GM23338 (cell line): ENCODE measurements around the gene GP1BB. TPM values are rescaled to one million over a fixed set of nuclear protein-coding genes. Genes with fewer than 3 reads are reported as not detected.

ENCODE experiments used
- ATAC-seq: fragments of 200-7000 bp; cut with Tn5 transposase; 3 replicates; pipeline ENCODE4 v1.9.1; 2020
- DNase-seq: peaks from one replicate; pipeline ENCODE4 v3.0.0-alpha.2; 2015; ENCODE audit warnings: low spot score
- H2AFZ ChIP-seq: fragments of 200-600 bp; sonication (generic); 2 replicates; pipeline ENCODE4 v1.8.0; 2016; ENCODE audit warnings: antibody characterized with exemption, mild to moderate bottlenecking, moderate library complexity
- H3F3A ChIP-seq: fragments of 200-600 bp; sonication (generic); replicated peaks from 2 replicates; pipeline ENCODE4 v1.8.0; 2017; ENCODE audit warnings: antibody characterized with exemption, mixed run types, low read depth
- H3K27ac ChIP-seq: fragments of 200-600 bp; sonication (generic); 2 replicates; pipeline ENCODE4 v1.6.1; 2016; ENCODE audit warnings: low read depth
- H3K27me3 ChIP-seq: fragments of 200-600 bp; sonication (generic); 2 replicates; pipeline ENCODE4 v1.8.0; 2016; ENCODE audit warnings: mild to moderate bottlenecking, mixed run types, moderate library complexity; ENCODE audit not compliant: insufficient read depth
- H3K36me3 ChIP-seq: fragments of 200-600 bp; sonication (generic); 2 replicates; pipeline ENCODE4 v1.8.0; 2016; ENCODE audit warnings: mild to moderate bottlenecking; ENCODE audit not compliant: insufficient read depth
- H3K4me1 ChIP-seq: fragments of 200-600 bp; sonication (generic); 2 replicates; pipeline ENCODE4 v1.8.0; 2016; ENCODE audit warnings: mild to moderate bottlenecking, moderate library complexity; ENCODE audit not compliant: insufficient read depth
- H3K4me2 ChIP-seq: fragments of 200-600 bp; sonication (generic); 2 replicates; pipeline ENCODE4 v1.7.1; 2017; ENCODE audit warnings: mixed run types
- H3K4me3 ChIP-seq: fragments of 200-600 bp; sonication (generic); 2 replicates; pipeline ENCODE4 v1.6.1; 2016; ENCODE audit warnings: mixed run types
- H3K79me2 ChIP-seq: fragments of 200-600 bp; sonication (generic); replicated peaks from 2 replicates; pipeline ENCODE4 v1.8.0; 2017; ENCODE audit warnings: mild to moderate bottlenecking; ENCODE audit not compliant: insufficient read depth
- H3K9me2 ChIP-seq: fragments of 200-600 bp; sonication (generic); 2 replicates; pipeline ENCODE4 v1.8.0; 2017; ENCODE audit not compliant: insufficient read depth
- H4K20me1 ChIP-seq: fragments of 200-600 bp; sonication (generic); replicated peaks from 2 replicates; pipeline ENCODE4 v1.8.0; 2017; ENCODE audit warnings: mild to moderate bottlenecking; ENCODE audit not compliant: insufficient read depth
- H3K27ac Mint-ChIP-seq: 2 replicates; pipeline ENCODE4 v1.8.0; 2020; ENCODE audit warnings: inconsistent platforms, mild to moderate bottlenecking, moderate library complexity, mixed read lengths
- H3K27me3 Mint-ChIP-seq: 3 replicates; pipeline ENCODE4 v1.8.0; 2022; ENCODE audit warnings: low read depth, mild to moderate bottlenecking, moderate library complexity, mixed read lengths, inconsistent platforms; ENCODE audit not compliant: insufficient read depth, poor library complexity
- H3K36me3 Mint-ChIP-seq: 3 replicates; pipeline ENCODE4 v1.8.0; 2021; ENCODE audit warnings: low read depth, mild to moderate bottlenecking, inconsistent platforms, moderate library complexity, mixed read lengths
- H3K4me1 Mint-ChIP-seq: 3 replicates; pipeline ENCODE4 v1.8.0; 2020; ENCODE audit warnings: mild to moderate bottlenecking, inconsistent platforms, mixed read lengths
- H3K4me3 Mint-ChIP-seq: 3 replicates; pipeline ENCODE4 v1.8.0; 2021; ENCODE audit warnings: moderate library complexity, mild to moderate bottlenecking, inconsistent platforms, mixed read lengths
- H3K9me3 Mint-ChIP-seq: 3 replicates; pipeline ENCODE4 v1.8.0; 2020; ENCODE audit warnings: moderate library complexity, mild to moderate bottlenecking, inconsistent platforms, mixed read lengths
- CREB1 ChIP-seq: fragments of 250-450 bp; sonication (Bioruptor Pico); IDR thresholded peaks from 2 replicates; pipeline ENCODE4 v1.5.0; 2020; ENCODE audit warnings: low read depth, mild to moderate bottlenecking, moderate library complexity
- EZH2 ChIP-seq: fragments of 200-600 bp; sonication (generic); IDR thresholded peaks from one replicate; pipeline ENCODE4 v1.8.0; 2017; ENCODE audit warnings: antibody characterized with exemption, mild to moderate bottlenecking, low read depth; ENCODE audit not compliant: unreplicated experiment
- JUNB ChIP-seq: IDR thresholded peaks from one replicate; pipeline ENCODE4 v1.6.1; 2016; ENCODE audit warnings: antibody characterized with exemption; ENCODE audit not compliant: unreplicated experiment
- NANOG ChIP-seq: IDR thresholded peaks from 2 replicates; pipeline ENCODE4 v1.6.1; 2016; ENCODE audit warnings: antibody characterized with exemption, borderline replicate concordance
- REST ChIP-seq: IDR thresholded peaks from one replicate; pipeline ENCODE4 v1.6.1; 2018; ENCODE audit warnings: antibody characterized with exemption; ENCODE audit not compliant: unreplicated experiment
- STAT1 ChIP-seq: IDR thresholded peaks from one replicate; pipeline ENCODE4 v1.6.1; 2016; ENCODE audit warnings: antibody characterized with exemption; ENCODE audit not compliant: unreplicated experiment
- ZNF114 ChIP-seq: fragments of 250-450 bp; sonication (Bioruptor Pico); IDR thresholded peaks from 2 replicates; pipeline ENCODE4 v1.5.0; 2020; ENCODE audit warnings: mild to moderate bottlenecking, moderate library complexity
- ZNF331 ChIP-seq: fragments of 250-450 bp; sonication (Bioruptor Pico); IDR thresholded peaks from 2 replicates; pipeline ENCODE4 v1.5.0; 2020; ENCODE audit warnings: low read depth, mild to moderate bottlenecking, moderate library complexity
- polyA plus RNA-seq: library from polyadenylated mRNA; unstranded; fragments of >200 nt; fragmentation: Nextera tagmentation; extraction: Ambion mirVana; gene quantifications from 2 replicates; pipeline ENCODE4 v1.2.1, GENCODE V29; 2016
- total RNA-seq: library from RNA; depleted of rRNA; stranded (reverse); fragments of >200 nt; shearing (Covaris generic); gene quantifications from 2 replicates; pipeline ENCODE4 v1.2.3, GENCODE V29; 2014
- TF ChIP-seq, protein P1 (sequence below): fragments of 250-450 bp; sonication (Bioruptor Pico); IDR thresholded peaks from 2 replicates; pipeline ENCODE4 v1.5.0; 2020; ENCODE audit warnings: mild to moderate bottlenecking, moderate library complexity
- TF ChIP-seq, protein P2 (sequence below), 2 experiments: fragments of 200-600 bp in 1 of 2; sonication (generic) in 1 of 2; conservative IDR thresholded peaks; 2 replicates each; pipeline versions ENCODE4 v1.5.1 to v1.6.1; 2016 to 2017; ENCODE audit warnings: antibody characterized with exemption in 2 of 2, low read depth in 2 of 2, mild to moderate bottlenecking in 2 of 2, moderate library complexity in 1 of 2

The GP1BB gene
- total and polyA plus RNA-seq, 2 experiments from 2014 or later: 0.53 to 1.3 TPM

- H3K4me3 Mint-ChIP-seq: no peak overlapping the region
- Histone ChIP-seq H3K4me2 (no peak overlapping the region), H3K4me1 (peaks cover 22% of the 10 kb centered on the region), H3K4me3 (no peak overlapping the region), H4K20me1 (no peaks in the 10 kb centered on the region), H3K36me3 (no peaks in the 10 kb centered on the region), H3K27ac (no peak overlapping the region), H3K27me3 (peaks cover 9% of the 10 kb centered on the region), H3K9me2 (no peaks in the 10 kb centered on the region), H3K79me2 (no peaks in the 10 kb centered on the region), H2AFZ (no peak overlapping the region), H3F3A (0 out of 2 replicates have a peak, but pooled peaks cover 3% of the 10 kb centered on the region)
- H3K36me3 Mint-ChIP-seq: no peaks in the 10 kb centered on the region
- ATAC-seq: no peak
- no peaks in the 10 kb centered on the region for H3K9me3 Mint-ChIP-seq
- TF ChIP-seq NANOG (no peak), CREB1 (CRISPR knock-in tag) (no peak), ZNF114 (CRISPR knock-in tag) (no peak), STAT1 (no peak), REST (no peak), JUNB (no peak), ZNF331 (CRISPR knock-in tag) (no peak), EZH2 (no peak)
- TF ChIP-seq, protein P1, sequence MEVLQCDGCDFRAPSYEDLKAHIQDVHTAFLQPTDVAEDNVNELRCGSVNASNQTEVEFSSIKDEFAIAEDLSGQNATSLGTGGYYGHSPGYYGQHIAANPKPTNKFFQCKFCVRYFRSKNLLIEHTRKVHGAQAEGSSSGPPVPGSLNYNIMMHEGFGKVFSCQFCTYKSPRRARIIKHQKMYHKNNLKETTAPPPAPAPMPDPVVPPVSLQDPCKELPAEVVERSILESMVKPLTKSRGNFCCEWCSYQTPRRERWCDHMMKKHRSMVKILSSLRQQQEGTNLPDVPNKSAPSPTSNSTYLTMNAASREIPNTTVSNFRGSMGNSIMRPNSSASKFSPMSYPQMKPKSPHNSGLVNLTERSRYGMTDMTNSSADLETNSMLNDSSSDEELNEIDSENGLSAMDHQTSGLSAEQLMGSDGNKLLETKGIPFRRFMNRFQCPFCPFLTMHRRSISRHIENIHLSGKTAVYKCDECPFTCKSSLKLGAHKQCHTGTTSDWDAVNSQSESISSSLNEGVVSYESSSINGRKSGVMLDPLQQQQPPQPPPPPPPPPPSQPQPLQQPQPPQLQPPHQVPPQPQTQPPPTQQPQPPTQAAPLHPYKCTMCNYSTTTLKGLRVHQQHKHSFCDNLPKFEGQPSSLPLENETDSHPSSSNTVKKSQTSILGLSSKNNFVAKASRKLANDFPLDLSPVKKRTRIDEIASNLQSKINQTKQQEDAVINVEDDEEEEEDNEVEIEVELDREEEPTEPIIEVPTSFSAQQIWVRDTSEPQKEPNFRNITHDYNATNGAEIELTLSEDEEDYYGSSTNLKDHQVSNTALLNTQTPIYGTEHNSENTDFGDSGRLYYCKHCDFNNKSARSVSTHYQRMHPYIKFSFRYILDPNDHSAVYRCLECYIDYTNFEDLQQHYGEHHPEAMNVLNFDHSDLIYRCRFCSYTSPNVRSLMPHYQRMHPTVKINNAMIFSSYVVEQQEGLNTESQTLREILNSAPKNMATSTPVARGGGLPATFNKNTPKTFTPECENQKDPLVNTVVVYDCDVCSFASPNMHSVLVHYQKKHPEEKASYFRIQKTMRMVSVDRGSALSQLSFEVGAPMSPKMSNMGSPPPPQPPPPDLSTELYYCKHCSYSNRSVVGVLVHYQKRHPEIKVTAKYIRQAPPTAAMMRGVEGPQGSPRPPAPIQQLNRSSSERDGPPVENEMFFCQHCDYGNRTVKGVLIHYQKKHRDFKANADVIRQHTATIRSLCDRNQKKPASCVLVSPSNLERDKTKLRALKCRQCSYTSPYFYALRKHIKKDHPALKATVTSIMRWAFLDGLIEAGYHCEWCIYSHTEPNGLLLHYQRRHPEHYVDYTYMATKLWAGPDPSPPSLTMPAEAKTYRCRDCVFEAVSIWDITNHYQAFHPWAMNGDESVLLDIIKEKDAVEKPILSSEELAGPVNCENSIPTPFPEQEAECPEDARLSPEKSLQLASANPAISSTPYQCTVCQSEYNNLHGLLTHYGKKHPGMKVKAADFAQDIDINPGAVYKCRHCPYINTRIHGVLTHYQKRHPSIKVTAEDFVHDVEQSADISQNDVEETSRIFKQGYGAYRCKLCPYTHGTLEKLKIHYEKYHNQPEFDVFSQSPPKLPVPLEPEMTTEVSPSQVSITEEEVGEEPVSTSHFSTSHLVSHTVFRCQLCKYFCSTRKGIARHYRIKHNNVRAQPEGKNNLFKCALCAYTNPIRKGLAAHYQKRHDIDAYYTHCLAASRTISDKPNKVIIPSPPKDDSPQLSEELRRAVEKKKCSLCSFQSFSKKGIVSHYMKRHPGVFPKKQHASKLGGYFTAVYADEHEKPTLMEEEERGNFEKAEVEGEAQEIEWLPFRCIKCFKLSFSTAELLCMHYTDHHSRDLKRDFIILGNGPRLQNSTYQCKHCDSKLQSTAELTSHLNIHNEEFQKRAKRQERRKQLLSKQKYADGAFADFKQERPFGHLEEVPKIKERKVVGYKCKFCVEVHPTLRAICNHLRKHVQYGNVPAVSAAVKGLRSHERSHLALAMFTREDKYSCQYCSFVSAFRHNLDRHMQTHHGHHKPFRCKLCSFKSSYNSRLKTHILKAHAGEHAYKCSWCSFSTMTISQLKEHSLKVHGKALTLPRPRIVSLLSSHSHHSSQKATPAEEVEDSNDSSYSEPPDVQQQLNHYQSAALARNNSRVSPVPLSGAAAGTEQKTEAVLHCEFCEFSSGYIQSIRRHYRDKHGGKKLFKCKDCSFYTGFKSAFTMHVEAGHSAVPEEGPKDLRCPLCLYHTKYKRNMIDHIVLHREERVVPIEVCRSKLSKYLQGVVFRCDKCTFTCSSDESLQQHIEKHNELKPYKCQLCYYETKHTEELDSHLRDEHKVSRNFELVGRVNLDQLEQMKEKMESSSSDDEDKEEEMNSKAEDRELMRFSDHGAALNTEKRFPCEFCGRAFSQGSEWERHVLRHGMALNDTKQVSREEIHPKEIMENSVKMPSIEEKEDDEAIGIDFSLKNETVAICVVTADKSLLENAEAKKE (CRISPR knock-in tag): no peak
- TF ChIP-seq, protein P2, sequence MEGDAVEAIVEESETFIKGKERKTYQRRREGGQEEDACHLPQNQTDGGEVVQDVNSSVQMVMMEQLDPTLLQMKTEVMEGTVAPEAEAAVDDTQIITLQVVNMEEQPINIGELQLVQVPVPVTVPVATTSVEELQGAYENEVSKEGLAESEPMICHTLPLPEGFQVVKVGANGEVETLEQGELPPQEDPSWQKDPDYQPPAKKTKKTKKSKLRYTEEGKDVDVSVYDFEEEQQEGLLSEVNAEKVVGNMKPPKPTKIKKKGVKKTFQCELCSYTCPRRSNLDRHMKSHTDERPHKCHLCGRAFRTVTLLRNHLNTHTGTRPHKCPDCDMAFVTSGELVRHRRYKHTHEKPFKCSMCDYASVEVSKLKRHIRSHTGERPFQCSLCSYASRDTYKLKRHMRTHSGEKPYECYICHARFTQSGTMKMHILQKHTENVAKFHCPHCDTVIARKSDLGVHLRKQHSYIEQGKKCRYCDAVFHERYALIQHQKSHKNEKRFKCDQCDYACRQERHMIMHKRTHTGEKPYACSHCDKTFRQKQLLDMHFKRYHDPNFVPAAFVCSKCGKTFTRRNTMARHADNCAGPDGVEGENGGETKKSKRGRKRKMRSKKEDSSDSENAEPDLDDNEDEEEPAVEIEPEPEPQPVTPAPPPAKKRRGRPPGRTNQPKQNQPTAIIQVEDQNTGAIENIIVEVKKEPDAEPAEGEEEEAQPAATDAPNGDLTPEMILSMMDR (conservative IDR thresholded peaks at IDR 0.05; ENCODE audit: low read depth in 2 of 2): no peak
- peaks cover 39% of the 10 kb centered on the region for H3K27me3 Mint-ChIP-seq
- DNase-seq: no peak
- peaks cover 32% of the 10 kb centered on the region for H3K4me1 Mint-ChIP-seq
- no peak overlapping the region for H3K27ac Mint-ChIP-seq
These were observed 14.9 kb upstream of the GP1BB start for GRCh38 chr22:19708321-19709011.
